ENCODE results near the gene PSAPL1. TPM values are rescaled to one million over a fixed set of nuclear protein-coding genes. Genes with fewer than 3 reads are reported as not detected.

Gene PSAPL1
- total RNA-seq, 1 experiment from 2014 or later: 0.05 TPM

DNA sequence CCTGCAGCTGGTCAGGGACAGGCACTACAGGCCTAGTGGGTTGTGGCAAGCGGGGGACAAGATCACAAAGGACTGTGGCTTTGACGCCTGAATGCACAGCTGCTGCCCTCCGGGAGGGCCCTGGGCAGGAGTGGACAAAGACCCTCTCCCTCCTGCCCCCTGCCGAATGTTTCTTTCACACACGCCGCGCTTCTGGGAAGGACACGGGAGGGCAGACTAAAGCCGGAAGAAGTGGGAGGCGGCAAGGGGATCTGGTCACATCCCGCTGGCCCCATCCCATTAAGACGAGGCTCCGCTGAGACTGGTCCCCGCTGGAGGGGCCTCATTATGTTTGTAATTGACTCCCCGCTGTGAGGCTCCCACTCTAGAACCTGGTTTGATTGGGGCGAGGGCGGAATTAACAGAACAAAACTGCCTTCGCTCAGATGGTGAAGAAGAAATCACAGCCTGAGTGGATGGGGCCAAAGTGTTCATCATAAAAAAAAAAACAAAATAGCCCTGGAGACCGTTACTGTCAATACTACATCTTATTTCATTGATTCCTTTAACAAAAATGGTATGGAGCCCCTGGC lies 37.8 kb upstream of the PSAPL1 start (continued):
- no peak for TF ChIP-seq CTCF (IDR thresholded peaks at IDR 0.05 in 2 of 3, conservative IDR thresholded peaks at IDR 0.05 in 1 of 3; ENCODE audit: borderline replicate concordance in 1 of 3, insufficient read depth in 1 of 3, low read depth in 2 of 3, low read length in 2 of 3)
- no peak for TF ChIP-seq RAD21 (IDR thresholded peaks at IDR 0.05; ENCODE audit: low read depth)
- no peak for TF ChIP-seq CBX3 (IDR thresholded peaks at IDR 0.05; ENCODE audit: low read depth)
- no peak for TF ChIP-seq ELF1 (IDR thresholded peaks at IDR 0.05; ENCODE audit: borderline replicate concordance, low read depth)
- TF ChIP-seq EZH2 (IDR thresholded peaks at IDR 0.05): no peak

DNA sequence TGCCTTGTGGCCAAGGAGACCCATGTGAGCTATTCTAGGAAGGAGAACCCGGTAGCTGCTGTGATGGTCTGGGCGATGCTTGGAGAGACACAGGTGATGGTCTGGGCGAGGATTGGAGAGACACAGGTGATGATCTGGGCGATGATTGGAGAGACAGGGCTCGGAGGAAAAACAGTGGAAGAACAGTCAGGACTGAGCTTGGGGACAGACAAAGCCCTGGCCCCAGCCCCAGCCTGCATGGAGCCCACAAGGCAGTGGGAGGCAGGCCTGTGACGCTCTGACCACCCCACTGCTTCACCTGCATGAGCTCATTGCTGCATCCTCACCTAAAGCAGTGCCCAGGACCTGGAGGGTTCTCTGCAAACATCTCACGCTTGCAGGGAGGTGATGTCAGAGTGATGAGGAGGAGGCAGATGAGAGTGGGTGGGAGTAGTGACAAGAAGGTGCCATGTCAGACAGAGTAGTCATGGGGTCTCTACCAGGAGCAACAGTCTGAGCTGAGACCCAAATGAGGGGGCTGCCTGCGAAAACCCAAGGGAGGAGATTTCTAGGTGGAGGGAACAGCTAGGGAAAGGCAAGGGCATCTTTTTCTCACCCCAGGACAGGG lies 35.9 kb upstream of the PSAPL1 start:
- ATAC-seq (no peak), DNase-seq (ENCODE audit: low read depth, low spot score) (no peak)
- H2AFZ ChIP-seq (ENCODE audit: low read depth, low read length, poor library complexity, severe bottlenecking): no peak overlapping the region
- no TSS peak for BruUV-seq (replicated peaks)
- H3K9me2 ChIP-seq (ENCODE audit: insufficient read depth): no peaks in the 10 kb centered on the region
- no peaks in the 10 kb centered on the region for H3K79me2 ChIP-seq (ENCODE audit: insufficient read depth, low read length)
- peaks cover 21% of the 10 kb centered on the region for H3K27me3 ChIP-seq (ENCODE audit: insufficient read depth, low read length)
- no peaks in the 10 kb centered on the region for H3K9me3 ChIP-seq (ENCODE audit: control insufficient read depth in 1 of 2, insufficient read depth in 1 of 2, low read depth in 1 of 2, low read length in 2 of 2)
- ChIA-PET CTCF (no interaction called here), RAD21 (ENCODE audit: low non-redundant PET in 1 of 2, low total read pairs in 2 of 2, uncharacterized antibody in 2 of 2, unreplicated experiment in 2 of 2) (no interaction called here), POLR2A (no interaction called here)
- no peak overlapping the region for H3K4me3 ChIP-seq (replicated peaks in 1 of 2; ENCODE audit: low read depth in 1 of 2, low read length in 2 of 2)
- intact Hi-C loops (cut with micrococcal nuclease): no loop called here
- no peak overlapping the region for H3K4me2 ChIP-seq (ENCODE audit: low read length)
- H4K20me1 ChIP-seq (ENCODE audit: insufficient read depth): no peaks in the 10 kb centered on the region
- no peak overlapping the region for H3K9ac ChIP-seq (ENCODE audit: low read length)
- no peak overlapping the region for H3K27ac ChIP-seq (ENCODE audit: low read depth, low read length)
- H3K36me3 ChIP-seq (ENCODE audit: control insufficient read depth in 1 of 2, insufficient read depth in 2 of 2, low read length in 2 of 2): no peaks in the 10 kb centered on the region
- H3K4me1 ChIP-seq (ENCODE audit: control insufficient read depth in 1 of 2, insufficient read depth in 2 of 2, low read length in 2 of 2): no peaks in the 10 kb centered on the region
- TF ChIP-seq CBX3 (IDR thresholded peaks at IDR 0.05; ENCODE audit: low read depth) (no peak), EZH2phosphoT487 (IDR thresholded peaks at IDR 0.05; ENCODE audit: borderline replicate concordance) (no peak), SP1 (IDR thresholded peaks at IDR 0.05; ENCODE audit: low read depth) (no peak), POLR2A (IDR thresholded peaks at IDR 0.05; ENCODE audit: borderline replicate concordance, extremely low read depth, insufficient read depth, insufficient read length) (no peak), RAD21 (IDR thresholded peaks at IDR 0.05; ENCODE audit: low read depth) (no peak), POLR2AphosphoS5 (IDR thresholded peaks at IDR 0.05; ENCODE audit: low read depth, low read length) (no peak), ZBTB33 (IDR thresholded peaks at IDR 0.05; ENCODE audit: extremely low read depth, insufficient replicate concordance, low read length) (no peak), REST (IDR thresholded peaks at IDR 0.05; ENCODE audit: low read depth) (no peak), CTCF (IDR thresholded peaks at IDR 0.05 in 2 of 3, conservative IDR thresholded peaks at IDR 0.05 in 1 of 3; ENCODE audit: borderline replicate concordance in 1 of 3, insufficient read depth in 1 of 3, low read depth in 2 of 3, low read length in 2 of 3) (no peak), FOSL1 (IDR thresholded peaks at IDR 0.05; ENCODE audit: low read depth) (no peak), TCF7L2 (IDR thresholded peaks at IDR 0.05; ENCODE audit: borderline replicate concordance, extremely low read depth, insufficient read depth, insufficient read length) (no peak), EZH2 (IDR thresholded peaks at IDR 0.05) (no peak)
